ENCODE results near the gene KCTD17.

GRCh38 chr22:37097346-37097745 is 45.8 kb downstream of the KCTD17 start:
- no peak for TF ChIP-seq CTCF (IDR thresholded peaks at IDR 0.05; ENCODE audit: low read depth, low read length, missing input control)
- TF ChIP-seq NR2F2 (IDR thresholded peaks at IDR 0.05): no peak
- TF ChIP-seq GABPA (IDR thresholded peaks at IDR 0.05 in 1 of 2, conservative IDR thresholded peaks at IDR 0.05 in 1 of 2): no peak
